Liver (tissue), 9 donors: ENCODE measurements around the gene RAD51B. TPM values are rescaled to one million over a fixed set of nuclear protein-coding genes. Genes with fewer than 3 reads are reported as not detected.

ENCODE experiments used
- DNase-seq: peaks from one replicate; pipeline ENCODE4 v3.0.0-alpha.2; 2017; ENCODE audit warnings: low spot score
- H3K27ac ChIP-seq, 2 donors: one replicate each; pipeline ENCODE4 v1.7.0; 2013; ENCODE audit warnings: inconsistent platforms in 2 of 2, low read length in 2 of 2, control low read depth in 1 of 2, low read depth in 1 of 2, mild to moderate bottlenecking in 1 of 2
- H3K27me3 ChIP-seq, 4 donors: one replicate each; pipeline versions ENCODE4 v1.6.1 to v1.7.0; 2013; ENCODE audit warnings: low read length in 3 of 4, inconsistent platforms in 1 of 4, mild to moderate bottlenecking in 1 of 4, moderate library complexity in 1 of 4; ENCODE audit not compliant: control insufficient read depth in 4 of 4, insufficient read depth in 4 of 4
- H3K36me3 ChIP-seq, 4 donors: one replicate each; pipeline versions ENCODE4 v1.6.1 to v1.7.0; 2013; ENCODE audit warnings: low read length in 3 of 4, mild to moderate bottlenecking in 3 of 4, low read depth in 1 of 4, moderate library complexity in 1 of 4; ENCODE audit not compliant: control insufficient read depth in 4 of 4, insufficient read depth in 3 of 4
- H3K4me1 ChIP-seq, 4 donors: one replicate each; pipeline versions ENCODE4 v1.6.1 to v1.7.0; 2013; ENCODE audit warnings: low read length in 3 of 4, mild to moderate bottlenecking in 3 of 4, moderate library complexity in 1 of 4; ENCODE audit not compliant: control insufficient read depth in 4 of 4, insufficient read depth in 4 of 4
- H3K4me3 ChIP-seq, 3 donors: one replicate each; pipeline versions ENCODE4 v1.6.1 to v1.7.0; 2013; ENCODE audit warnings: low read length in 3 of 3, control low read depth in 1 of 3, low read depth in 1 of 3, mild to moderate bottlenecking in 1 of 3
- H3K9ac ChIP-seq, 2 donors: one replicate each; pipeline ENCODE4 v1.7.0; 2013; ENCODE audit warnings: low read length in 2 of 2, mild to moderate bottlenecking in 2 of 2, moderate library complexity in 2 of 2, control low read depth in 1 of 2, low read depth in 1 of 2
- H3K9me3 ChIP-seq, 4 donors: one replicate each; pipeline versions ENCODE4 v1.6.1 to v1.7.0; 2013; ENCODE audit warnings: low read length in 3 of 4; ENCODE audit not compliant: control insufficient read depth in 4 of 4
- ATF3 ChIP-seq: IDR thresholded peaks from 2 replicates; pipeline ENCODE4 v1.6.1; 2016; ENCODE audit warnings: antibody characterized with exemption
- GABPA ChIP-seq, 2 donors: IDR thresholded peaks in 1 of 2; conservative IDR thresholded peaks in 1 of 2; 2 replicates each; pipeline ENCODE4 v1.6.1; 2016; ENCODE audit warnings: antibody characterized with exemption in 2 of 2, mild to moderate bottlenecking in 1 of 2, moderate library complexity in 1 of 2
- HNF4A ChIP-seq, 2 donors: conservative IDR thresholded peaks; 2 replicates each; pipeline ENCODE4 v1.6.1; 2016; ENCODE audit warnings: antibody characterized with exemption in 2 of 2, mild to moderate bottlenecking in 2 of 2
- HNF4G ChIP-seq: IDR thresholded peaks from 2 replicates; pipeline ENCODE4 v1.6.1; 2016; ENCODE audit warnings: antibody characterized with exemption
- JUND ChIP-seq, 2 donors: IDR thresholded peaks; 2 replicates each; pipeline ENCODE4 v1.6.1; 2016; ENCODE audit warnings: antibody characterized with exemption in 2 of 2
- NR2F2 ChIP-seq: IDR thresholded peaks from 2 replicates; pipeline ENCODE4 v1.6.1; 2016; ENCODE audit warnings: antibody characterized with exemption
- REST ChIP-seq: IDR thresholded peaks from 2 replicates; pipeline ENCODE4 v1.6.1; 2016; ENCODE audit warnings: antibody characterized with exemption, mild to moderate bottlenecking
- RXRA ChIP-seq, 2 donors: IDR thresholded peaks; 2 replicates each; pipeline ENCODE4 v1.6.1; 2017 to 2018; ENCODE audit warnings: antibody characterized with exemption in 2 of 2, mild to moderate bottlenecking in 1 of 2
- ZBTB33 ChIP-seq: IDR thresholded peaks from 2 replicates; pipeline ENCODE4 v1.6.1; 2016; ENCODE audit warnings: antibody characterized with exemption
- WGBS: extraction: QIAGEN DNeasy Blood & Tissue Kit; methylation state at CpG from one replicate; pipeline ENCODE4 v1.1.7; 2013; 5-methylcytosine and 5-hydroxymethylcytosine counted together
- polyA plus RNA-seq, 2 donors: library from polyadenylated mRNA; stranded (reverse) in 1 of 2; unstranded in 1 of 2; fragments of 200-250 nt in 1 of 2; fragments of >200 nt in 1 of 2; fragmentation: Nextera tagmentation in 1 of 2; extraction: Ambion mirVana in 1 of 2; gene quantifications; one replicate each; pipeline versions ENCODE4 v1.2.1 to v1.2.3, GENCODE V29; 2013 to 2015
- total RNA-seq, 2 donors: library from RNA; depleted of rRNA; stranded (reverse); fragments of >200 nt; gene quantifications; one replicate each; pipeline ENCODE4 v1.2.3, GENCODE V29; 2014
- donor health status: healthy.
- donor health status: healthy.
- donor health status: healthy.
- donor health status: healthy.
- donor health status: healthy.

RAD51B gene
- total and polyA plus RNA-seq, 4 donors, result 0.81 to 12.9 (median 2.4) TPM

- TF ChIP-seq ATF3, result no peak
- TF ChIP-seq HNF4A (conservative IDR thresholded peaks at IDR 0.05), result no peak
- TF ChIP-seq GABPA (IDR thresholded peaks at IDR 0.05 in 1 of 2, conservative IDR thresholded peaks at IDR 0.05 in 1 of 2), result no peak
- no peak for TF ChIP-seq ZBTB33
- no peak for TF ChIP-seq JUND (IDR thresholded peaks at IDR 0.05)
- TF ChIP-seq REST, result no peak
- TF ChIP-seq RXRA (IDR thresholded peaks at IDR 0.05), result no peak
- no peak for TF ChIP-seq NR2F2
- Histone ChIP-seq H3K9me3 (peaks cover 0 to 8% (median 1%) of the 10 kb centered on the region in 4 donors), H3K9ac (no peak overlapping the region), H3K36me3 (no peaks in the 10 kb centered on the region), H3K4me3 (no peak overlapping the region), H3K27ac (no peak overlapping the region), H3K4me1 (peaks cover 10 to 15% (median 10%) of the 10 kb centered on the region in 4 donors), H3K27me3 (no peaks in the 10 kb centered on the region)
- DNase-seq, result peak; percentile 28
- 87% methylated on average over 5 of the region's 5 CpGs for WGBS
These were observed 817.0 kb downstream of the RAD51B start for GRCh38 chr14:68636597-68636996.

GRCh38 chr14:68637106-68638021 is 817.8 kb downstream of the RAD51B start:
- Histone ChIP-seq H3K27ac (peak overlapping the region; percentile 23 to 40), H3K9me3 (peaks cover 0 to 8% (median 1%) of the 10 kb centered on the region in 4 donors), H3K4me3 (no peak overlapping the region), H3K27me3 (no peaks in the 10 kb centered on the region), H3K9ac (no peak overlapping the region), H3K4me1 (peaks cover 10 to 14% (median 10%) of the 10 kb centered on the region in 4 donors), H3K36me3 (no peaks in the 10 kb centered on the region)
- WGBS, result 74% methylated on average over 13 of the region's 13 CpGs
- TF ChIP-seq HNF4A (conservative IDR thresholded peaks at IDR 0.05) (no peak), HNF4G (no peak), JUND (IDR thresholded peaks at IDR 0.05) (peak in 1 of 2 donors; percentile 13)
- DNase-seq, result peak; percentile 31
